ENCODE results near the gene SCGN. TPM values are rescaled to one million over a fixed set of nuclear protein-coding genes. Genes with fewer than 3 reads are reported as not detected.

The SCGN gene
- total and polyA plus RNA-seq, 11 donors = 0.27 to 12.0 (median 1.1) TPM; not detected in 3

DNA sequence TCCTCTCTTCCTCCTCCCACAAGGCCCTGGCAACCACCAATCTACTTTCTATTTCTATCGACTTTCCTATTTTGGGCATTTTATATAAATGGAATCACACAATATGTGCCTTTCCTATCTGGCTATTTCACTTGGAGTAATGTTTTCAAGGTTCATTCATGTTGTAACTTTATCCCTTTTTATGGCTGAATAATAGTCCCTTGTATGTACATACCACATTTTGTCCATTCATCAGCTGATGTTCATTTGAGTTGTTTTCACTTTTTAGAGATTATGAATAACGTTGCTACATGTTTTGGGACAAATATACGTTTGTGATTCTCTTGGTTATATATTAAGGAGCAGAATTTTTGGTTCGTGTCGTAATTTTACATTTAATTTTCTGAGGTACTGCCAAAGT, 33.9 kb downstream of the SCGN start:
- intact Hi-C loops (cut with DNase I) = no loop called here
- Histone ChIP-seq H3K4me3 (no peak overlapping the region), H3K9me3 (no peaks in the 10 kb centered on the region), H3K27me3 (peaks cover 0 to 13% (median 0%) of the 10 kb centered on the region in 9 donors), H3K36me3 (no peaks in the 10 kb centered on the region), H3K27ac (no peak overlapping the region), H3K4me1 (no peaks in the 10 kb centered on the region)
- TF ChIP-seq POLR2A (IDR thresholded peaks at IDR 0.05) (no peak), CTCF (IDR thresholded peaks at IDR 0.05) (no peak)
- ATAC-seq (no peak), DNase-seq (no peak)
- WGBS, 4 donors = 67 to 81% (median 74%) methylated on average over 5 of the region's 5 CpGs

GRCh38 chr6:25686856-25687255, 34.8 kb downstream of the SCGN start:
- intact Hi-C loops (cut with DNase I) = no loop called here
- Histone ChIP-seq H3K9me3 (no peaks in the 10 kb centered on the region), H3K4me1 (no peaks in the 10 kb centered on the region), H3K27ac (no peak overlapping the region), H3K4me3 (no peak overlapping the region), H3K36me3 (no peaks in the 10 kb centered on the region), H3K27me3 (peaks cover 0 to 13% (median 0%) of the 10 kb centered on the region in 9 donors)
- no peak for ATAC-seq
- no peak for DNase-seq
- TF ChIP-seq POLR2A (IDR thresholded peaks at IDR 0.05) (no peak), CTCF (IDR thresholded peaks at IDR 0.05) (no peak)

- H3K4me1 ChIP-seq = no peaks in the 10 kb centered on the region
- ATAC-seq (no peak), DNase-seq (no peak)
- intact Hi-C loops (cut with DNase I) = no loop called here
- TF ChIP-seq CTCF (IDR thresholded peaks at IDR 0.05) (no peak), POLR2A (IDR thresholded peaks at IDR 0.05) (no peak)
- WGBS, 4 donors = 56 to 70% (median 62%) methylated on average over 1 of the region's 1 CpG
- no peaks in the 10 kb centered on the region for H3K36me3 ChIP-seq
- H3K27ac ChIP-seq = no peak overlapping the region
- no peak overlapping the region for H3K4me3 ChIP-seq
- H3K9me3 ChIP-seq = no peaks in the 10 kb centered on the region
- H3K27me3 ChIP-seq = peaks cover 0 to 5% (median 0%) of the 10 kb centered on the region in 9 donors
These were observed 38.0 kb downstream of the SCGN start for GRCh38 chr6:25689966-25690365.

- H3K36me3 ChIP-seq = no peaks in the 10 kb centered on the region
- TF ChIP-seq POLR2A (IDR thresholded peaks at IDR 0.05) (no peak), CTCF (IDR thresholded peaks at IDR 0.05) (no peak)
- WGBS, 4 donors = 74 to 81% (median 78%) methylated on average over 3 of the region's 3 CpGs
- H3K4me3 ChIP-seq = no peak overlapping the region
- DNase-seq (no peak), ATAC-seq (no peak)
- peaks cover 0 to 6% (median 0%) of the 10 kb centered on the region in 9 donors for H3K27me3 ChIP-seq
- H3K9me3 ChIP-seq = no peaks in the 10 kb centered on the region
- intact Hi-C loops (cut with DNase I) = no loop called here
- H3K4me1 ChIP-seq = no peaks in the 10 kb centered on the region
- H3K27ac ChIP-seq = no peak overlapping the region
These were observed 39.9 kb downstream of the SCGN start for GRCh38 chr6:25691894-25692293.
